Neural progenitor cell (in vitro differentiated cells): ENCODE measurements around the gene HILPDA.
"Not testable (repeated sequence)": the region's sequence is repeated elsewhere in the genome, so short reads cannot be mapped to it uniquely, and the experiment has no call there.

ENCODE experiments used
- EZH2 ChIP-seq: fragments of 200-600 bp; sonication (generic); IDR thresholded peaks from 2 replicates; pipeline ENCODE4 v1.6.1; 2017; ENCODE audit warnings: antibody characterized with exemption, mild to moderate bottlenecking, moderate library complexity
- EZH2phosphoT487 ChIP-seq: fragments of 200-600 bp; sonication (generic); IDR thresholded peaks from 2 replicates; pipeline ENCODE4 v1.6.1; 2017; ENCODE audit warnings: antibody characterized with exemption
- TF ChIP-seq, protein P1 (sequence below): fragments of 200-600 bp; sonication (generic); IDR thresholded peaks from 2 replicates; pipeline ENCODE4 v1.5.1; 2017; ENCODE audit warnings: antibody characterized with exemption, mild to moderate bottlenecking

GRCh38 chr7:128488134-128488533, 32.5 kb downstream of the HILPDA start:
- TF ChIP-seq, protein P1, sequence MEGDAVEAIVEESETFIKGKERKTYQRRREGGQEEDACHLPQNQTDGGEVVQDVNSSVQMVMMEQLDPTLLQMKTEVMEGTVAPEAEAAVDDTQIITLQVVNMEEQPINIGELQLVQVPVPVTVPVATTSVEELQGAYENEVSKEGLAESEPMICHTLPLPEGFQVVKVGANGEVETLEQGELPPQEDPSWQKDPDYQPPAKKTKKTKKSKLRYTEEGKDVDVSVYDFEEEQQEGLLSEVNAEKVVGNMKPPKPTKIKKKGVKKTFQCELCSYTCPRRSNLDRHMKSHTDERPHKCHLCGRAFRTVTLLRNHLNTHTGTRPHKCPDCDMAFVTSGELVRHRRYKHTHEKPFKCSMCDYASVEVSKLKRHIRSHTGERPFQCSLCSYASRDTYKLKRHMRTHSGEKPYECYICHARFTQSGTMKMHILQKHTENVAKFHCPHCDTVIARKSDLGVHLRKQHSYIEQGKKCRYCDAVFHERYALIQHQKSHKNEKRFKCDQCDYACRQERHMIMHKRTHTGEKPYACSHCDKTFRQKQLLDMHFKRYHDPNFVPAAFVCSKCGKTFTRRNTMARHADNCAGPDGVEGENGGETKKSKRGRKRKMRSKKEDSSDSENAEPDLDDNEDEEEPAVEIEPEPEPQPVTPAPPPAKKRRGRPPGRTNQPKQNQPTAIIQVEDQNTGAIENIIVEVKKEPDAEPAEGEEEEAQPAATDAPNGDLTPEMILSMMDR: not testable (repeated sequence)
- not testable (repeated sequence) for TF ChIP-seq EZH2, EZH2phosphoT487
